NK-92 (cell line): Measurements from ENCODE around the gene MAEL.
"Not testable (repeated sequence)": the region's sequence is repeated elsewhere in the genome, so short reads cannot be mapped to it uniquely, and the experiment has no call there.

Experiments
- DNase-seq: peaks from one replicate; lab custom pipeline; 2025; ENCODE audit not compliant: unreplicated experiment; lab: John Stamatoyannopoulos, UW

MAEL gene

DNA sequence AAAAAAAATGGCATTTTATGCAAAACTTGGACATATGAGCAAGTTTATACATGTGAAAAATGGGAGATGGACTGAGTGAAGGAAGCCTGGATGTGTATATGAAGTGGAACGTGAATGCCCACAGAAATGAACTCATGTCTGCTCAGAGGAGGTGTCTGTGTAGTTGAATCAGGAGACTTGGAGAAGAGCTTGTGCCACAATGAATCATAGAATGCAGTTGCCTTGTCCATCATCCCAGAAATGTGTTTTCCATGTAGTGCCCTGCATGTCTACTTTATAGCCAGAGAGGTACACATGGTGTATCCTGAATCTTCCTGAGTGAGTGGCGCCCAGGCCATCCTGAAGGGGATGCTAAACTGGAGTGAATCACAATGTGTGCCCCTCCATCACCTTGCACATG, 11.1 kb upstream of the MAEL start:
- no peak for DNase-seq

DNA sequence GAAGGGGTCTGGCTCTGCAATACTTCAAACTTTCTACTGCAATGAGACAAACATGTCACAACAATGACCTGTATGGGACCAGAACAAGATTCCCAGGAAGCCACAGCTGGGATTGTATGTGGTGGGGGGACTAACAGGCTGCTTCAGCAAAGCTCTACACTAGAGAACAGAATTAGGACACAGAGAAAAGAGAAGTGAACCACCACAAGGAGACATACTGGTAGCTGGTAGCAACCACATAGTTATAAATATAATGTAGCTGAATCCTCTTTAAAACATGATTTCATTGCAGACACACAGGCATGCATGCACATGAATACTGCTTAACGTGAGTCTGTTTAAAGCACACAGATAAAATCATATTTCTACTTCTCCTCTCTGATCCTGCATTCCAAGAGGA, 10.3 kb upstream of the MAEL start:
- DNase-seq = no peak

DNA sequence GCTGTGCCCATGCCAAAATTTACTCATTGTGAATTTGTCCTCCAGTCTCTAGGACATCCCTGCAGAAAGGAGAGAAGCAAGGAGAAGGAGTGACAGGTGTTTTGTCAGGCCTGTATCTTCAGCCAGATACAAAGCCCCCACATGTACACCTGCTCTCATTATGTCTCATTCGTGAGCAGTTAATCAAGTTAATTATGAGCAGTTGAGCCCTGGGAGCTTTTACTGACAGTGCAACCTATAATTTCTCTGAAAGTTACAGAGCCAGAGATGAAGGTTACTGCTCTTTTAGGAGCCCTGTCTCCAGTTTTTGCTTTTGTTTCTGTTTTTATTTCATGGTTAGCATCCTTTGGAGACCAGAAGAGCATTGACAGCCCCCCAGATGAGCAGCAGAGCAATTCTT, 8.7 kb upstream of the MAEL start:
- DNase-seq = no peak

DNA sequence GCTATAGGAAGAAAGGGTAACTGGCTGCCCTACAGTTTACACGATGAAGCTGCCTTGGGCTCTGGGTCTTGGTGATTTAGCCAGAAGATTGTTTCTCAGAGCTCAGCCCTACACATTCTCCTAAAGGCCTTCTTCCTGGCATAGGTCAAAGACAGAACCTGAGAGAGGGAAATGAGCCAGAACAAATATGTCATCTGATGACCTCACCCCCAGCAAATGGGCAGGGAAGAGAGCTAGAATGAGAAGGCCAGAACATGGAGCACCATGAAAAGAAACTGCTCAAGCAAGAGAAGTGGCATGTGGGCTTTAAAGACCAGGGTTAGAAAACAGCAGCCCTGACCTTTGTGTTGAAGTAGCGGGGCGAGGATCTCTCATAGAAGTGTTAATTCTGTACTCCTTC, 8.3 kb upstream of the MAEL start:
- DNase-seq = no peak

DNA sequence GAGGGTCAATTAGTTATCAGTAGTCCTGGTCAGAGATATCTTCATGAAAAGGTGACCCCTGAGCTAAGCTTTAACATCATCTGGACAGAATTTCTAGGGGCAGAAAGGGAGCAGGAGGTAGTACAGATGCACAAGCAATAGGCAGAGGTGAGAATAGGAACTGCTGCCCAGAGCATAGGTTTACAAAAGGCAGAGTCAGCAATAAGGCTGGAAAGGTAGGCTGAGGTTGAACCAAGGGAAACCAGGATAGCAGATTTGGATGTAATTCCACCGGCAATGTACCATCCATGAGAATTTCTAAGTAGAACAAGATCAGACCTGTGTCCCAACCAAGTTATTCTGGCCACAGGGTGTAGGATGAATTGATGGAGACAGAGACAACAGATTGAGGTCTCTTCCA, 7.5 kb upstream of the MAEL start:
- no peak for DNase-seq

DNA sequence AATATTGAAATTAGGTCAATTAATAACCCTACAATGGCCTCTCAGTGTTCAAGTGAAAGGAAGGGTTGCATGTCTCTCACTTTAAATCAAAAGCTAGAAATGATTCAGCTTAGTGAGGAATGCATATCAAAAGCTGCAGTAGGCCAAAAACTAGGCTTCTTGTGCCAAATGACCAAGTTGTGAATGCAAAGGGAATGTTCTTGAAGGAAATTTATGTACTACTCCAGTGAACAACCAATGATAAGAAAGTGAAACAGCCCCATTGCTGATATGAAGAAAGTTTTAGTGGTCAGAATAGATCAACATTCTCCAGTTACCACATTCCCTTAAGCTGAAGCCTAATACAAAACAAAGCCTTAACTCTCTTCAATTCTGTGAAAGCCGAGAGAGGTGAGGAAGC, 10.0 kb downstream of the MAEL start:
- no peak for DNase-seq

DNA sequence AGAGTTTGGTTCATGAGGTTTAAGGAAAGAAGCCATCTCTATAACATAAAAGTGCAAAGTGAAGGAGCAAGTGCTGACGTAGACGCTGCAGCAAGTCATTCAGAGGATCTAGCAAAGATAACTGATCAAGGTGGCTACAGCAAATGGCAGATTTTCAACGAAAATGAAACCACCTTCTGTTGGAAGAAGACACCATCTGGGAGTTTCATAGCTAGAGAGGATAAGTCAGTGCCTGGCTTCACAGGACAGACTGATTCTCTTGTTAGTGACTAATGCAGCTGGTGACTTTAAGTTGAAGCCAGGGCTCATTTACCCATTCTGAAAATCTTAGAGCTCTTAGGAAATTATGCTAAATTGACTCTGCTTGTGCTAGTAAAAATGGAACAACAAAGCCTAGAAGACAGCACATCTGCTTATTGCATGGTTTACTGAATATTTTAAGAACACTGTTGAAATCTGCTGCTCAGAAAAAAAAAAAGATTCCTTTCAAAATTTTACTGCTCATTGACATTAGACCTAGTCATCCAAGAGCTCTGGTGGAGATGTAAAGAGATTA, 10.5 kb downstream of the MAEL start:
- DNase-seq = no peak

DNA sequence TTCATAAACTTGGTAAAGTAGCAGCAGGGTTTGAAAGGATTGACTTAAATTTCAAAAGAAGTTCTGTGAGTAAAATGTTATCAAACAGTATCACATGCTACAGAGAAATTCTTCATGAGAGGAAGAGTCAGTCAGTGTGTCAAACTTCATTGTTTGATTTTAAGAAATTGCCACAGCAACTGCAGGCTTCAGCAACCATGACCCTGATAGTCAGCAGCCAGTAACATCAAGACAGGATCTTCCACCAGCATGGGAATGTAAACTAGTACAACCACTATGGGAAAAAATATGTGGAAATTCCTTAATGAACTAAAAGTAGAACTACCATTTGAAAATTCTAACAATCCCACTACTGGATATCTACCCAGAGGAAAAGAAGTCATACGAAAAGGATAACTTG, 11.5 kb downstream of the MAEL start:
- no peak for DNase-seq

DNA sequence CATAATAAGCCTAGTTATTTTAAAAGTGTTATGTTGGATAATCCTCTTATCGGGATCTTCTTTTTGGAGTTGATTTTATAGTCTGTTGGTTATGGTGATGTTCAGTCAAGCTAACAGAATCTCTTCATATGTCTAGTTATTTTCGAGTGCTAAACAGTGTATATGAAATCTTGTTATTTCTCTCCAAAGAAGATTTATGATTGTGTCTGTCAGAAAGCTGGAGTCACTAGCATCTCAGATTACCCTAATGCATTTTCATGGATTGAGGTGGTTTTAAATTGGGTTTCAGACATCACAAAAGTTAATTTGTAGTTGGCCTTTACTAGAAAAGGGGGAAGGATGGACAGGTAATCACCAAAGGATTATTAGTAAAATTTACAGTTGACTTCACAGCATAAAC, 13.3 kb downstream of the MAEL start:
- DNase-seq = no peak

DNA sequence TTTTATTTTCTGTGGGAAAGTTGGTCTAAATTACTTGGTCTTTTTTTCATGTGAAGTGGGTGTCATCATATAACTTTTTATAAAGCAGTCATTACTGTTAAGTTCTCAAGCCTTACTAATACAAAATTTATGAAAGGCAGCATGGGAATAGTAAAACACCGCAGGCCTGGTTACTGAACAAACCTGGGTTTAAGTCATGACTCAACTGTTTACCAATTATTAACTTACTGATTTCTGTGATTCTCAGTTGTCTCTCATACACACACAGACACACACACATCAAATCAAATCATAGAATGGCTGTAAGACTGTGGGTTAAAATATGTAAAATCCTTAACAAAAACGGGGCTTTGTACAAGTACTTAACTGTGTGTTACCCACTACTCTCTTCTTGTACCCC, 14.6 kb downstream of the MAEL start:
- no peak for DNase-seq

DNA sequence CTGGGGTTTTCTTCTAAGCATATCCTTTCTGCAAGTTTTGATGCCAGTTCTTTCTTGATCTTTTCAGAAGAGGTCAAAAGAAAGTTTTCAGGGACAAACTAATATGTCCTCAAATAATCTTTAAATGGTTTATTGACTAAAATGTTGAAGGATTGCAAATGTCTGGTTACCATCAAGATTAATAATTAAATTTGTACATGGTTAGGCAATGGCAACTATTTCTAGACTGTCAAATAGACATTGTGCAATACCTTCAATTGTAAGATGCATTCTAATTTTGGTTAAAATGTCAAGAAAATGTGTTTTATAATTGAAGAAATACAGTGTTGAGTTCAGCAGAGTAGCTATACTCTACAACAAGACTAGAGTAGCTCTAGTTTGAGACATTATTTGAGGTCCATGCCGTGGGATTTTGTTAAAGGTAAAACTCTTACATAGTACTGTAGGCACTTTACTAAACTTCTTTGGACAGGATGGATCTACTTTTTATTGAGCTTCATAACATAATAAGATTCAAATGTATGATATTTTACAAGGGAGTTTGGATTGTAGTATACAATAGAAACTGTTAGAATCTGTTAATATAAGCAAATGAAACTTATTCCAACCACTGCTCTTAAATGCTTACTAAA, 22.6 kb downstream of the MAEL start:
- no peak for DNase-seq

DNA sequence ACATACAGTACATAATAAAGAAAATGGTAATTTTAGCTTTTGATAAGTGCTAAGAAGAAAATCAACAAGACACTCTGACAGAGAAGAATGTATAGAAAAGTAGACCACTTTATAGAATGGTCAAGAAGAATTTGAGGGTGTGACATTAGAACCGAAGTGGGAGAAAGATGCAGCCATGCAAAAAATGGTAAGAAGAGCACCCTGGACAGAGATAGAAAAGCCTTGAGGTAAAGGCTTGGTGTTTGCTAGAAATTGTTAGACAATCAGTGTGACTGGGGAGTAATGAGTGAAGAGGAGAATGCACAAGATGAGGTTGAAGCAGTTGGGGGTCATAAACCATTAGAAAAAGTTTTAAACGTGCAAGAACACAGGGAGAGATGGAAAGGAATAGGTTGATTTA, 23.5 kb downstream of the MAEL start:
- no peak for DNase-seq

DNA sequence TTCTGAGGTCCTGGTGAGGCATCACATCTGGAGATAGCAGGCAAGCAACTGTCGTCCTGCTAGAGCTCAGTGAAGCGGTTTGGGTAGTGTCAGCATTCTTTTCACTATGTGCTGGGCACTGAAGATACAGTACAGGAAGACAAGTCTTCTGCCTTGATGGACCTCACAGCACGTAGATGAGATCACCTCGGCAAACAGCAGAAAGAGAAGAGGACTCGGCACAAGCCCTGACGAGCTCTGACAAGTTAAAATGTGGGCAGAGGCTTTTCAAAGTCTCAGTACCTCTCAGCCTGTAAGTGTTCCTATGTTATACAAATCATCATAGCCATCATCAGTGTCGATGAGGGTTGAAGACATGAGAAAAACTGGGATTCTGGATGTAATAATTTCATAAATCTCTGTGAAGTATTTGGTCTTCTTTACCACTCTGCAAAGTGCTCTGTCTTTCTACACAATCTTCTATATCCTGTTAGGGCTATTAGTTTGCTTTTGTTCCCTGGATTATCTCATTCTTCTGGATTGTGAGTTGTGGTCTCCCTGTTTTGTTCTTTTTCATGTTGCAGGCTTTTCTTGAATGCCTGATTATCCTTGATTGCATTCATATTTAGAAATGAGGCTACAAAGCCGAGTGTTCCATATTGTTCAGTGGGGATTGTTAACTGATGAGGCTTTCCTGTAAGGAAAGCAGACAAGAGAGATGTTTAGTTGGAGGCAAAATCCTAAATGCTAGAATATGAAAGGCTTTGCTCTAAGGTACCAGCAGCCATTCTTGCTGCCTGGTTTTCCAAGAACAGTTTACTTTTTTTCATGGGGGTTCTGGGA, 24.2 kb downstream of the MAEL start:
- DNase-seq = no peak

DNA sequence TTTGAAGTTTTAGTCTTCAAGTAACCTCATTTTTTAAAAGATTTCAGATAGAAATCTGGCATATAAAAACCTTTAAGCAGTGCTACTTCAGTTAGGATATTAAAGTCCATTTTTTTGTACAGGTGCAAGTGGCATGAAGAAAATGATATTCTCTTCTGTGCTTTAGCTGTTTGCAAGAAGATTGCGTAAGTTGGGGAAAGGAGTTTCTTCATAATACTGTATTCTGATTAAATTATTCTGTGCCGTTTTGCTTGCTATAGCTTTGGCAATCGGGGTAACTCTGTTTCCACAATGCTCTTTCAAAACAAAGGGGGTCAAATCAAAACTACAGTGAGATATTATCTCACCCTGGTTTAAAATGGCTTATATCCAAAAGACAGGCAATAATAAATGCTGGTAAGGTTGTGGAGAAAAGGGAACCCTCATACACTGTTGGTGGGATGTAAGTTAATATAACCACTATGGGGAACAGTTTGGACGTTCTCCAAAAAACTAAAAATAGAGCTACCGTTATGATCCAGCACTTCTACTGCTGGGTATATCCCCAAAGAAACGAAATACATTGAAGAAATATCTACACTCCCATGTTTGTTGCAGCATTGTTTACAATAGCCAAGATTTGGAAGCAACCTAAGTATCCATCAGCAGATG, 27.1 kb downstream of the MAEL start:
- no peak for DNase-seq

DNA sequence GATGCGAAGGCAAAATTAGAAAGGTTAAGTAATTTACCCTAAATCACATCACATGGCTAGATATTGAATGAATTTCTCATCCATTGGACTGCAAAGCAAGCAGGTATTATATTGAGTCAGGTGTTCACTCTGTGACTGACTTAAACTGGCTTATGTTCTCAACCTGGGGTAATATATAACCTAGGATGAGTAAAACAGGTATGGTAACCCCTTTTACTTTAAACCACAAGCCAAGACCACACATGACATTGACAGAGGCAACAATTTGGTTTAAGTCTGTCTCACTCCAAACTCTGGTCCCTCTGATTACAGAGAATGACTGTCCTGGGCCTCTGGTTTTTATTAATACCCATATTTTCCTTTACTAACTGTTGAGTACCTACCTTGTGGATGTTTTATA, 33.3 kb downstream of the MAEL start:
- DNase-seq = no peak

DNA sequence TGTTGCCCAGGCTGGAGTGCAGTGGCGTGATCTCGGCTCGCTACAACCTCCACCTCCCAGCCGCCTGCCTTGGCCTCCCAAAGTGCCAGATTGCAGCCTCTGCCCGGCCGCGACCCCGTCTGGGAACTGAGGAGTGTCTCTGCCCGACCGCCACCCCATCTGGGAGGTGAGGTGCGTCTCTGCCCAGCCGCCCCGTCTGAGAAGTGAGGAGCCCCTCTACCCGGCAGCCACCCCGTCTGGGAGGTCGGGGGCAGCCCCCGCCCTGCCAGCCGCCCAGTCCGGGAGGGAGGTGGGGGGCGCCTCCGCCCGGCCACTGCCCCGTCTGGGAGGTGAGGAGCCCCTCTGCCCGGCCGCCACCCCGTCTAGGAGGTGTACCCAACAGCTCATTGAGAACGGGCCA, 40.5 kb downstream of the MAEL start:
- not testable (repeated sequence) for DNase-seq

DNA sequence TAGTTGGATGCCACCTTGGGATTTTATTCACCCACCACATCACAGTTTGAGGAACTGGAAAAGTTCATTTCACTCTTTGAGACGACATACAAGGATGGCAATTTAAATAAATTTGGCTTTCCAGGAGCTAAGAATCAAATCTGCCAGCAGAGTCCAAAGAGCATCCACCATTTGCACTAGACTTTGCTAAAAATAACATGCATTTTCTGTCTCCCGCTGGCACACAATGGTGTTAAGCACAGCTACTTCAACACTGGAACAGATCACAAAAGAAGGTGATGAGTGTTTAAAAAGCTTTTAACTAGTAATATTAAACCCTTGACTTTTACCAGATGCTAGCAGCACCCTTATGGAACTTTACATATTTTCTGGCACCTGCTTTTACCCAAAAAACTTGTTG, 44.6 kb downstream of the MAEL start:
- DNase-seq = no peak

DNA sequence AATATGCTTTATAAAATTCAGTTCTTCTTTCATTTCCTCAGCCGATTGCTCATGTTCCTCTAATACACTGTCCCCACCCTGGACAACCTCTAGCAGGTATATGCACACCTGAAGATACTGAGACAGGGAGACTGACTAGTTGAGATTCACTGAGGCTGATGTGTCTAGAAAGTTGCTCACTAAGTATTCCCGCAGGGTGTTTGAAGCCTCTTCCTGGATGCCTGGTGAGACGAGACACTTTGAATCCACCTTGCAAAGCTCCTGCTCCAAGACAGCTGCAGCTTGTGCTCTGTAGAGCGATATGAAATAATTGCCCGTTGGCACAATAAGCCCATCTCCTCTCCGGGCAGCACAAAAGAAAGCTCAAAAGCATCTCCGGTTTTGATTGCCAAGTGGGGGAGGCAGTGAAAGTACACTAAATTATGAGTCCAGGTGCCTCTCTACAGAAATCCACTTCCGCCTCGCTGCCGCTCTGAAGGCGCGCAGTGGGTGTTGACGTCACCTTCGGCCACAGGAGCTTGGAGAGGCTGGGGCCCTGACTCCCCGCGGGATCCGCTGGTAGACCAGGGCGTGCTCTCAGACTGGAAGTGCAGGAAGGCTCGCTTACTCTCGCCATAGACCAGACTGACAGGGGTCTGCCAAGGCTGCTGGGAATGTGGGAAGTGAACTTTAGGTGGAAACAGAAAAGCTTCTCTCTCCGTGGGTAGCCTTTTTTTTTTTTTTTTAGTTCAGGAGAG, 54.8 kb downstream of the MAEL start:
- DNase-seq = no peak

DNA sequence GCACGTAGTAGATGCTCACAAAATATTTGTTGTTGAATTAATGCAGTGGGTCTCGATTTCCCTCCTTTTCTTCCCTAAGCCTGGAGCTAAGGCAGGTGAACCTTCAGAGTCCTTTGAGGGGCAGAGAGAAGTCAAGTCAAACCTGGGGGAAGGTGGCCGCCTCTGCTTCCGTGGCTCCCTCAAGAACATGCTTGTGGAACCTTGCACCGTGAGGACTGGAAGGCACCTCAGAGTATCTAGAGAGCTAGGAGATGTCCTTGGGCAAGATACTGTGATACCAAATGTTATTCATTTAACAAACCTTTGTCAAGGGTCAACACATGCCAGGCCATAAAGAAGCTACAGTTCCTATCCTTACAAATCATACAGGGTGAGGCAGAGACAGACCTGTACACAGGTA, 62.8 kb downstream of the MAEL start:
- no peak for DNase-seq

DNA sequence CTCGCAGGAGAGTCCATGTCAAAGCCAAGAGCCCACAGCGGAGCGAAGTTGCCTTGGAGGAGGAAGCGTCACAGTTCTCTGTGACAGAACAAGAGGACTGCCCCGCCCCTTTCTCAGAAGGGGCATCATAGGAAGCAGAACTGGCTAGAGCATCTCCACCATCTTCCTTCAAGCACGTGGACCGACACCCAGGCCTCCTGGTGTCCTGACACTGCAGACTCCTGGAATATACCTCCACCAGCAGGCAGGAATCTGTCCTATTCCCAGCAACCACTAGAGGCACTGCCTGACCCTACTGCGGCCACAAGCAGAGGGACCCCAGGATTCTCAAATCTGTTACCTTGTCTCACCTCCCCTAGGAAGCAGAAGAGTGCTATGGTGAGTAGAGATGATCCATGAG, 63.3 kb downstream of the MAEL start:
- no peak for DNase-seq

DNA sequence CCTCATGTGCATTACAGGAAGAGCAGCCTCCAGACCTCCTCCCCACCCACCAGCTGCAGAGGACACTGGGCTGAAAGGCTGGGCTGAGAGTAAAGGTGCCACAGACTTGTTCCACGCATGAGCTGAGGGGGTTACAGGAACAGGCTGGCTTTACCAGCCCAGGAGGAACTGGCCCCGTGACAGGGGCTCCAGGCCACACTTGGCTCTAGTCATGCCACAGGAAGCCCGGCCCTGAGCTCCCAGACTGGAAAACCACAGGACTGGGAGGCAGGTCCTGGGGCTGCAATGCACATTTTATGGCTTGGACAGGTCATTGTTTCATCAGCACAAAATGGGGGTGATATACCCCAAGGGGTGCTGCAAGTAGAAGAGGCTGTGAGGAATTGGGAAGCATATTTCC, 65.5 kb downstream of the MAEL start:
- DNase-seq = no peak
